PC-3 (cell line): ENCODE results near the gene DCTD. TPM values are rescaled to one million over a fixed set of nuclear protein-coding genes. Genes with fewer than 3 reads are reported as not detected.

Experiments
- ATAC-seq: fragments of 200-7000 bp; cut with Tn5 transposase; 2 replicates; pipeline ENCODE4 v1.9.1; 2020; ENCODE audit warnings: mild to moderate bottlenecking, moderate library complexity
- BruUV-seq: library from RNA; stranded (reverse); fragments of 400-500 nt; replicated peaks from 2 replicates; lab custom pipeline; 2021; lab: Mats Ljungman, UMichigan
- CTCF ChIA-PET: fragments of 300-600 bp; sonication (Branson Sonifier 250); formaldehyde crosslinking; loops from one replicate; lab custom pipeline; 2022; ENCODE audit warnings: antibody characterized with exemption; lab: Charles Lee
- POLR2A ChIA-PET: fragments of 300-600 bp; sonication (Branson Sonifier 250); formaldehyde crosslinking; loops from one replicate; lab custom pipeline; 2022; ENCODE audit warnings: antibody characterized with exemption; ENCODE audit not compliant: unreplicated experiment; lab: Charles Lee
- DNase-seq: peaks from one replicate; pipeline ENCODE4 v3.0.0-alpha.2; 2015
- H2AFZ ChIP-seq: fragments of 300-600 bp; sonication (generic); 2 replicates; pipeline ENCODE4 v1.6.0; 2016; ENCODE audit warnings: antibody characterized with exemption, low read length
- H3F3A ChIP-seq: fragments of 300-600 bp; sonication (generic); one replicate; pipeline ENCODE4 v1.6.0; 2017; ENCODE audit warnings: antibody characterized with exemption, low read length, control low read depth, mild to moderate bottlenecking; ENCODE audit not compliant: unreplicated experiment
- H3K27ac ChIP-seq: fragments of 300-600 bp; sonication (generic); 2 replicates; pipeline ENCODE4 v1.5.1; 2016; ENCODE audit warnings: mild to moderate bottlenecking, low read length
- H3K27me3 ChIP-seq: fragments of 300-600 bp; sonication (generic); 2 replicates; pipeline ENCODE4 v1.6.1; 2016; ENCODE audit warnings: low read length, mixed read lengths
- H3K36me3 ChIP-seq: fragments of 300-600 bp; sonication (generic); 2 replicates; pipeline ENCODE4 v1.6.1; 2016; ENCODE audit warnings: low read depth, mixed run types, low read length, mixed read lengths
- H3K4me1 ChIP-seq: fragments of 300-600 bp; sonication (generic); 2 replicates; pipeline ENCODE4 v1.5.1; 2016; ENCODE audit warnings: low read length; ENCODE audit not compliant: insufficient read depth
- H3K4me2 ChIP-seq: fragments of 300-600 bp; sonication (generic); 2 replicates; pipeline ENCODE4 v1.6.0; 2016; ENCODE audit warnings: low read length
- H3K4me3 ChIP-seq: fragments of 300-600 bp; sonication (generic); 2 replicates; pipeline ENCODE4 v1.5.1; 2016; ENCODE audit warnings: mild to moderate bottlenecking, low read length, mixed read lengths
- H3K79me2 ChIP-seq: fragments of 300-600 bp; sonication (generic); 2 replicates; pipeline ENCODE4 v1.6.1; 2017; ENCODE audit warnings: low read length, mixed read lengths
- H3K9ac ChIP-seq: fragments of 300-600 bp; sonication (generic); 2 replicates; pipeline ENCODE4 v1.6.0; 2016; ENCODE audit warnings: mild to moderate bottlenecking, low read length
- H3K9me2 ChIP-seq: fragments of 300-600 bp; sonication (generic); replicated peaks from 2 replicates; pipeline ENCODE4 v1.6.1; 2016; ENCODE audit warnings: mixed run types, low read length, mixed read lengths
- H3K9me3 ChIP-seq: fragments of 300-600 bp; sonication (generic); 2 replicates; pipeline ENCODE4 v1.6.1; 2016; ENCODE audit warnings: low read length, mixed read lengths
- H4K20me1 ChIP-seq: fragments of 300-600 bp; sonication (generic); 2 replicates; pipeline ENCODE4 v1.6.1; 2016; ENCODE audit warnings: low read length, mixed read lengths
- EZH2 ChIP-seq: fragments of 300-600 bp; sonication (generic); IDR thresholded peaks from one replicate; pipeline ENCODE4 v1.6.1; 2017; ENCODE audit warnings: antibody characterized with exemption, mild to moderate bottlenecking, low read length; ENCODE audit not compliant: unreplicated experiment
- EZH2phosphoT487 ChIP-seq: fragments of 300-600 bp; sonication (generic); IDR thresholded peaks from 2 replicates; pipeline ENCODE4 v1.6.1; 2018; ENCODE audit warnings: mild to moderate bottlenecking, antibody characterized with exemption, low read length, borderline replicate concordance
- intact Hi-C: fragments of 100-400 bp; cut with micrococcal nuclease; formaldehyde crosslinking; loops from 2 replicates; pipeline ENCODE4 v1.9.0; 2023
- total RNA-seq: library from RNA; depleted of rRNA; stranded (reverse); fragments of >200 nt; gene quantifications from 2 replicates; pipeline ENCODE4 v1.2.3, GENCODE V29; 2014
- TF ChIP-seq, protein P1 (sequence below): fragments of 300-600 bp; sonication (generic); conservative IDR thresholded peaks from 2 replicates; pipeline ENCODE4 v1.5.1; 2017; ENCODE audit warnings: antibody characterized with exemption, low read depth, mild to moderate bottlenecking, low read length

DCTD gene
- total RNA-seq, 1 experiment from 2014 or later = 58.1 TPM

GRCh38 chr4:182842759-182843390 lies 74.3 kb downstream of the DCTD start:
- Histone ChIP-seq H3K4me2 (no peak overlapping the region), H3K9me2 (no peaks in the 10 kb centered on the region), H3K4me3 (no peak overlapping the region), H3K27ac (no peak overlapping the region), H4K20me1 (no peaks in the 10 kb centered on the region), H3K9me3 (no peaks in the 10 kb centered on the region), H3K9ac (no peak overlapping the region), H2AFZ (no peak overlapping the region), H3F3A (no peaks in the 10 kb centered on the region), H3K4me1 (no peaks in the 10 kb centered on the region), H3K27me3 (no peaks in the 10 kb centered on the region), H3K79me2 (no peaks in the 10 kb centered on the region), H3K36me3 (no peaks in the 10 kb centered on the region)
- intact Hi-C loops = no loop called here
- POLR2A ChIA-PET = no interaction called here
- BruUV-seq = no TSS peak
- TF ChIP-seq EZH2 = no peak
- TF ChIP-seq, protein P1, sequence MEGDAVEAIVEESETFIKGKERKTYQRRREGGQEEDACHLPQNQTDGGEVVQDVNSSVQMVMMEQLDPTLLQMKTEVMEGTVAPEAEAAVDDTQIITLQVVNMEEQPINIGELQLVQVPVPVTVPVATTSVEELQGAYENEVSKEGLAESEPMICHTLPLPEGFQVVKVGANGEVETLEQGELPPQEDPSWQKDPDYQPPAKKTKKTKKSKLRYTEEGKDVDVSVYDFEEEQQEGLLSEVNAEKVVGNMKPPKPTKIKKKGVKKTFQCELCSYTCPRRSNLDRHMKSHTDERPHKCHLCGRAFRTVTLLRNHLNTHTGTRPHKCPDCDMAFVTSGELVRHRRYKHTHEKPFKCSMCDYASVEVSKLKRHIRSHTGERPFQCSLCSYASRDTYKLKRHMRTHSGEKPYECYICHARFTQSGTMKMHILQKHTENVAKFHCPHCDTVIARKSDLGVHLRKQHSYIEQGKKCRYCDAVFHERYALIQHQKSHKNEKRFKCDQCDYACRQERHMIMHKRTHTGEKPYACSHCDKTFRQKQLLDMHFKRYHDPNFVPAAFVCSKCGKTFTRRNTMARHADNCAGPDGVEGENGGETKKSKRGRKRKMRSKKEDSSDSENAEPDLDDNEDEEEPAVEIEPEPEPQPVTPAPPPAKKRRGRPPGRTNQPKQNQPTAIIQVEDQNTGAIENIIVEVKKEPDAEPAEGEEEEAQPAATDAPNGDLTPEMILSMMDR = no peak
- TF ChIP-seq EZH2phosphoT487 = no peak
- CTCF ChIA-PET = no interaction called here
- ATAC-seq (no peak), DNase-seq (no peak)

GRCh38 chr4:182842104-182842600 lies 75.0 kb downstream of the DCTD start:
- ATAC-seq = no peak

DNA sequence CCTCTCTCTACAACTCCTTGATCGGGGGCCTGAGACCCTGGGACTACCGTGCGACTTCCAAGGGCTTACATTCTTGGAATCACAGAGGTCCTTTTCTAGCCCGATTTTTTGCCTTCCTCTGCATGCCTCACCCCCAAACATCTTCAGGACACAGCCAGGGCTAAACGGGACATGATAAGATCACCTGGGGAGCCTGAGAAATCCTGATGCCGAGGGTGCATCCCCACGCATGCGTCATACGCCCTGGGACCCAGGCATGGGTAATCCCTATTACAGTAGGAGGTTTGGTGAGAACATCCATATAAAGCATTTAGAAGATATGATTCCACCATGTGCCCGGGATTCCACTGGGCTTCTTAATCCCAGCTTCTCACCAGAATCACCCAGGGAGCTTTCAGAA lies 77.1 kb downstream of the DCTD start:
- Histone ChIP-seq H3K79me2 (no peaks in the 10 kb centered on the region), H3F3A (no peaks in the 10 kb centered on the region), H3K9ac (no peak overlapping the region), H3K4me2 (no peak overlapping the region), H3K27ac (no peak overlapping the region), H2AFZ (no peak overlapping the region), H3K27me3 (no peaks in the 10 kb centered on the region), H3K4me1 (no peaks in the 10 kb centered on the region), H3K36me3 (no peaks in the 10 kb centered on the region), H4K20me1 (no peaks in the 10 kb centered on the region), H3K4me3 (no peak overlapping the region), H3K9me2 (no peaks in the 10 kb centered on the region), H3K9me3 (no peaks in the 10 kb centered on the region)
- DNase-seq = no peak
- BruUV-seq = no TSS peak
- CTCF ChIA-PET = no interaction called here
- POLR2A ChIA-PET = no interaction called here
- no peak for ATAC-seq
- intact Hi-C loops = no loop called here
- TF ChIP-seq EZH2 (no peak), EZH2phosphoT487 (no peak)
- TF ChIP-seq, protein P1 = no peak

More at GRCh38 chr4:182842104-182842600, 75.0 kb downstream of the DCTD start:
- ChIA-PET CTCF (no interaction called here), POLR2A (no interaction called here)
- Histone ChIP-seq H3K4me3 (no peak overlapping the region), H3K4me2 (no peak overlapping the region), H2AFZ (no peak overlapping the region), H3K36me3 (no peaks in the 10 kb centered on the region), H3K79me2 (no peaks in the 10 kb centered on the region), H3K9ac (no peak overlapping the region), H3K9me3 (no peaks in the 10 kb centered on the region), H3K9me2 (no peaks in the 10 kb centered on the region), H3K4me1 (no peaks in the 10 kb centered on the region), H3K27me3 (no peaks in the 10 kb centered on the region), H3F3A (no peaks in the 10 kb centered on the region), H4K20me1 (no peaks in the 10 kb centered on the region), H3K27ac (no peak overlapping the region)
- no peak for DNase-seq
- intact Hi-C loops = no loop called here
- no TSS peak for BruUV-seq
- TF ChIP-seq, protein P1 = no peak
- TF ChIP-seq EZH2phosphoT487 = no peak
- no peak for TF ChIP-seq EZH2
